Stimulated activated memory B cell treated with anti-CD40 and anti-IgM and Interleukin-4, amounts not matched to agents 10 μg/mL and 1 μg/mL and 100 μg/mL, for 72 hours (primary cell): ENCODE results near the gene DLG2.

Experiments used
- ATAC-seq: fragments of 150-1000 bp; cut with Tn5 transposase; 2 replicates; pipeline ENCODE4 v1.10.0; 2021
- H3K27ac Mint-ChIP-seq: one replicate; pipeline ENCODE4 v1.8.0; 2022; ENCODE audit warnings: mild to moderate bottlenecking, mixed read lengths
- H3K27me3 Mint-ChIP-seq: one replicate; pipeline ENCODE4 v1.8.0; 2022; ENCODE audit warnings: mixed read lengths
- H3K36me3 Mint-ChIP-seq: one replicate; pipeline ENCODE4 v1.8.0; 2022; ENCODE audit warnings: mixed read lengths
- H3K4me1 Mint-ChIP-seq: one replicate; pipeline ENCODE4 v1.8.0; 2022; ENCODE audit warnings: mixed read lengths
- H3K4me3 Mint-ChIP-seq: one replicate; pipeline ENCODE4 v1.8.0; 2022; ENCODE audit warnings: mild to moderate bottlenecking, moderate library complexity, mixed read lengths
- H3K9me3 Mint-ChIP-seq: one replicate; pipeline ENCODE4 v1.8.0; 2022; ENCODE audit warnings: mixed read lengths

DLG2 gene

GRCh38 chr11:83648610-83649527 lies 1978.3 kb downstream of the DLG2 start:
- Mint-ChIP-seq H3K4me1 (no peaks in the 10 kb centered on the region), H3K27me3 (peaks cover 9% of the 10 kb centered on the region), H3K9me3 (no peaks in the 10 kb centered on the region), H3K4me3 (no peak overlapping the region), H3K36me3 (no peaks in the 10 kb centered on the region), H3K27ac (no peak overlapping the region)
- ATAC-seq: no peak

GRCh38 chr11:83645561-83645960 lies 1981.6 kb downstream of the DLG2 start:
- Mint-ChIP-seq H3K4me3 (no peak overlapping the region), H3K9me3 (no peaks in the 10 kb centered on the region), H3K4me1 (peaks cover 7% of the 10 kb centered on the region), H3K27ac (no peak overlapping the region), H3K36me3 (no peaks in the 10 kb centered on the region), H3K27me3 (peaks cover 18% of the 10 kb centered on the region)
- ATAC-seq: no peak

- no peaks in the 10 kb centered on the region for H3K9me3 Mint-ChIP-seq
- no peaks in the 10 kb centered on the region for H3K36me3 Mint-ChIP-seq
- H3K27ac Mint-ChIP-seq: no peak overlapping the region
- no peak for ATAC-seq
- H3K4me1 Mint-ChIP-seq: peaks cover 7% of the 10 kb centered on the region
- H3K27me3 Mint-ChIP-seq: peaks cover 28% of the 10 kb centered on the region
- H3K4me3 Mint-ChIP-seq: no peak overlapping the region
Measured at GRCh38 chr11:83643115-83643514, 1984.0 kb downstream of the DLG2 start.

- no peak overlapping the region for H3K4me3 Mint-ChIP-seq
- H3K4me1 Mint-ChIP-seq: peaks cover 7% of the 10 kb centered on the region
- peaks cover 28% of the 10 kb centered on the region for H3K27me3 Mint-ChIP-seq
- no peaks in the 10 kb centered on the region for H3K36me3 Mint-ChIP-seq
- H3K9me3 Mint-ChIP-seq: no peaks in the 10 kb centered on the region
- ATAC-seq: no peak
- H3K27ac Mint-ChIP-seq: no peak overlapping the region
Measured at GRCh38 chr11:83642500-83642899, 1984.6 kb downstream of the DLG2 start.

GRCh38 chr11:83641511-83641910 lies 1985.6 kb downstream of the DLG2 start:
- H3K4me3 Mint-ChIP-seq: no peak overlapping the region
- no peak overlapping the region for H3K27ac Mint-ChIP-seq
- H3K36me3 Mint-ChIP-seq: no peaks in the 10 kb centered on the region
- H3K4me1 Mint-ChIP-seq: peaks cover 7% of the 10 kb centered on the region
- peaks cover 21% of the 10 kb centered on the region for H3K27me3 Mint-ChIP-seq
- ATAC-seq: no peak
- H3K9me3 Mint-ChIP-seq: no peaks in the 10 kb centered on the region

GRCh38 chr11:83639995-83640758 lies 1987.0 kb downstream of the DLG2 start:
- ATAC-seq: no peak
- Mint-ChIP-seq H3K9me3 (no peaks in the 10 kb centered on the region), H3K4me1 (peaks cover 7% of the 10 kb centered on the region), H3K27me3 (peaks cover 32% of the 10 kb centered on the region), H3K4me3 (no peak overlapping the region), H3K27ac (no peak overlapping the region), H3K36me3 (no peaks in the 10 kb centered on the region)

- peaks cover 27% of the 10 kb centered on the region for H3K27me3 Mint-ChIP-seq
- no peak overlapping the region for H3K27ac Mint-ChIP-seq
- H3K4me1 Mint-ChIP-seq: no peaks in the 10 kb centered on the region
- H3K9me3 Mint-ChIP-seq: no peaks in the 10 kb centered on the region
- ATAC-seq: no peak
- no peaks in the 10 kb centered on the region for H3K36me3 Mint-ChIP-seq
- H3K4me3 Mint-ChIP-seq: no peak overlapping the region
Measured at GRCh38 chr11:83635166-83635565, 1992.0 kb downstream of the DLG2 start.

GRCh38 chr11:83630211-83630610 lies 1996.9 kb downstream of the DLG2 start:
- Mint-ChIP-seq H3K27me3 (peaks cover 18% of the 10 kb centered on the region), H3K4me3 (no peak overlapping the region), H3K4me1 (no peaks in the 10 kb centered on the region), H3K36me3 (no peaks in the 10 kb centered on the region), H3K27ac (no peak overlapping the region), H3K9me3 (no peaks in the 10 kb centered on the region)
- ATAC-seq: no peak

- H3K4me1 Mint-ChIP-seq: no peaks in the 10 kb centered on the region
- no peak overlapping the region for H3K4me3 Mint-ChIP-seq
- ATAC-seq: no peak
- no peaks in the 10 kb centered on the region for H3K9me3 Mint-ChIP-seq
- no peaks in the 10 kb centered on the region for H3K36me3 Mint-ChIP-seq
- H3K27me3 Mint-ChIP-seq: peaks cover 16% of the 10 kb centered on the region
- H3K27ac Mint-ChIP-seq: no peak overlapping the region
Measured at GRCh38 chr11:83629775-83630174, 1997.4 kb downstream of the DLG2 start.

- no peaks in the 10 kb centered on the region for H3K36me3 Mint-ChIP-seq
- H3K4me3 Mint-ChIP-seq: no peak overlapping the region
- H3K9me3 Mint-ChIP-seq: no peaks in the 10 kb centered on the region
- no peaks in the 10 kb centered on the region for H3K4me1 Mint-ChIP-seq
- ATAC-seq: no peak
- H3K27ac Mint-ChIP-seq: no peak overlapping the region
- peaks cover 16% of the 10 kb centered on the region for H3K27me3 Mint-ChIP-seq
Measured at GRCh38 chr11:83628622-83629355, 1998.4 kb downstream of the DLG2 start.

- no peak overlapping the region for H3K4me3 Mint-ChIP-seq
- no peaks in the 10 kb centered on the region for H3K9me3 Mint-ChIP-seq
- peaks cover 15% of the 10 kb centered on the region for H3K27me3 Mint-ChIP-seq
- no peak overlapping the region for H3K27ac Mint-ChIP-seq
- no peaks in the 10 kb centered on the region for H3K36me3 Mint-ChIP-seq
- ATAC-seq: no peak
- no peaks in the 10 kb centered on the region for H3K4me1 Mint-ChIP-seq
Measured at GRCh38 chr11:83625336-83625735, 2001.8 kb downstream of the DLG2 start.

- no peak overlapping the region for H3K27ac Mint-ChIP-seq
- H3K9me3 Mint-ChIP-seq: no peaks in the 10 kb centered on the region
- H3K36me3 Mint-ChIP-seq: no peaks in the 10 kb centered on the region
- no peak overlapping the region for H3K4me3 Mint-ChIP-seq
- ATAC-seq: no peak
- H3K27me3 Mint-ChIP-seq: peaks cover 6% of the 10 kb centered on the region
- peaks cover 8% of the 10 kb centered on the region for H3K4me1 Mint-ChIP-seq
Measured at GRCh38 chr11:83617671-83618070, 2009.5 kb downstream of the DLG2 start.

- H3K27me3 Mint-ChIP-seq: no peaks in the 10 kb centered on the region
- ATAC-seq: no peak
- no peak overlapping the region for H3K27ac Mint-ChIP-seq
- no peaks in the 10 kb centered on the region for H3K36me3 Mint-ChIP-seq
- peaks cover 13% of the 10 kb centered on the region for H3K4me1 Mint-ChIP-seq
- no peak overlapping the region for H3K4me3 Mint-ChIP-seq
- H3K9me3 Mint-ChIP-seq: no peaks in the 10 kb centered on the region
Measured at GRCh38 chr11:83613767-83614121, 2013.4 kb downstream of the DLG2 start.

GRCh38 chr11:83612891-83613766 lies 2014.0 kb downstream of the DLG2 start:
- ATAC-seq: peak; percentile 73
- Mint-ChIP-seq H3K36me3 (no peaks in the 10 kb centered on the region), H3K27ac (no peak overlapping the region), H3K27me3 (no peaks in the 10 kb centered on the region), H3K4me3 (no peak overlapping the region), H3K4me1 (peaks cover 13% of the 10 kb centered on the region), H3K9me3 (no peaks in the 10 kb centered on the region)
